H9 (cell line): Measurements from ENCODE around the gene E2F7. TPM values are rescaled to one million over a fixed set of nuclear protein-coding genes. Genes with fewer than 3 reads are reported as not detected.
"Not testable (repeated sequence)": the region's sequence is repeated elsewhere in the genome, so short reads cannot be mapped to it uniquely, and the experiment has no call there.

Source experiments
- DNase-seq: peaks from one replicate; pipeline ENCODE4 v3.0.0-alpha.2; 2017
- H2AFZ ChIP-seq: one replicate; pipeline ENCODE4 v1.6.1; 2013; ENCODE audit warnings: mild to moderate bottlenecking, low read length, control low read depth, moderate library complexity
- H2AK5ac ChIP-seq: 2 replicates; pipeline ENCODE4 v1.6.1; 2013; ENCODE audit warnings: low read length, control low read depth, mixed read lengths; ENCODE audit not compliant: insufficient read length
- H2BK120ac ChIP-seq: one replicate; pipeline ENCODE4 v1.6.1; 2013; ENCODE audit warnings: low read depth, mild to moderate bottlenecking, low read length, control low read depth, inconsistent platforms; ENCODE audit not compliant: poor library complexity, severe bottlenecking
- H2BK12ac ChIP-seq: 2 replicates; pipeline ENCODE4 v1.6.1; 2013; ENCODE audit warnings: low read length, control low read depth, mixed read lengths, low read depth; ENCODE audit not compliant: insufficient read length
- H2BK15ac ChIP-seq: 2 replicates; pipeline ENCODE4 v1.6.1; 2013; ENCODE audit warnings: low read depth, low read length, control low read depth
- H2BK20ac ChIP-seq: one replicate; pipeline ENCODE4 v1.6.1; 2013; ENCODE audit warnings: low read depth, mild to moderate bottlenecking, low read length, control low read depth, inconsistent platforms; ENCODE audit not compliant: poor library complexity, severe bottlenecking
- H2BK5ac ChIP-seq: 2 replicates; pipeline ENCODE4 v1.6.1; 2013; ENCODE audit warnings: low read length, control low read depth, mixed read lengths; ENCODE audit not compliant: insufficient read length
- H3K14ac ChIP-seq: 2 replicates; pipeline ENCODE4 v1.6.1; 2013; ENCODE audit warnings: low read length, control low read depth; ENCODE audit not compliant: insufficient read depth
- H3K18ac ChIP-seq: 2 replicates; pipeline ENCODE4 v1.6.1; 2013; ENCODE audit warnings: low read depth, mild to moderate bottlenecking, mixed read lengths, low read length, control low read depth; ENCODE audit not compliant: insufficient read length
- H3K23ac ChIP-seq: 2 replicates; pipeline ENCODE4 v1.6.1; 2013; ENCODE audit warnings: low read length, control low read depth, mixed read lengths, low read depth; ENCODE audit not compliant: insufficient read length
- H3K23me2 ChIP-seq: 2 replicates; pipeline ENCODE4 v1.6.1; 2013; ENCODE audit warnings: low read depth, mild to moderate bottlenecking, mixed read lengths, low read length, control low read depth; ENCODE audit not compliant: insufficient read length, poor library complexity, severe bottlenecking
- H3K27ac ChIP-seq: 2 replicates; pipeline ENCODE4 v1.5.1; 2013; ENCODE audit warnings: low read length, control low read depth, mixed read lengths, low read depth; ENCODE audit not compliant: insufficient read length
- H3K27me3 ChIP-seq: 2 replicates; pipeline ENCODE4 v1.6.1; 2013; ENCODE audit warnings: low read length, control low read depth, inconsistent platforms; ENCODE audit not compliant: insufficient read depth
- H3K4ac ChIP-seq: 2 replicates; pipeline ENCODE4 v1.6.1; 2013; ENCODE audit warnings: low read depth, mild to moderate bottlenecking, control low read depth, inconsistent platforms, low read length, moderate library complexity
- H3K4me1 ChIP-seq: 2 replicates; pipeline ENCODE4 v1.6.1; 2013; ENCODE audit warnings: low read length, control low read depth, inconsistent platforms; ENCODE audit not compliant: insufficient read depth
- H3K4me2 ChIP-seq: 2 replicates; pipeline ENCODE4 v1.6.1; 2013; ENCODE audit warnings: low read length, control low read depth, mixed read lengths; ENCODE audit not compliant: insufficient read length, insufficient read depth
- H3K56ac ChIP-seq: 2 replicates; pipeline ENCODE4 v1.6.1; 2013; ENCODE audit warnings: low read depth, mild to moderate bottlenecking, mixed read lengths, low read length, control low read depth; ENCODE audit not compliant: insufficient read length
- H3K79me1 ChIP-seq: 2 replicates; pipeline ENCODE4 v1.6.1; 2013; ENCODE audit warnings: low read depth, mild to moderate bottlenecking, moderate library complexity, low read length, control low read depth, inconsistent platforms; ENCODE audit not compliant: insufficient read depth, poor library complexity, severe bottlenecking
- H3K79me2 ChIP-seq: 2 replicates; pipeline ENCODE4 v1.6.1; 2013; ENCODE audit warnings: low read length, control low read depth, inconsistent platforms; ENCODE audit not compliant: insufficient read depth
- H3K9ac ChIP-seq: 2 replicates; pipeline ENCODE4 v1.6.1; 2013; ENCODE audit warnings: low read length, control low read depth, mixed read lengths; ENCODE audit not compliant: insufficient read length; ENCODE audit errors: extremely low read depth
- H3K9me3 ChIP-seq: one replicate; pipeline ENCODE4 v1.6.1; 2013; ENCODE audit warnings: low read depth, low read length, inconsistent platforms; ENCODE audit not compliant: control insufficient read depth
- H3T11ph ChIP-seq: one replicate; pipeline ENCODE4 v1.6.1; 2013; ENCODE audit warnings: mild to moderate bottlenecking, low read length, control low read depth, inconsistent platforms
- H4K20me1 ChIP-seq: one replicate; pipeline ENCODE4 v1.6.1; 2013; ENCODE audit not compliant: control insufficient read depth, insufficient read length, insufficient read depth
- H4K5ac ChIP-seq: 2 replicates; pipeline ENCODE4 v1.6.1; 2013; ENCODE audit warnings: low read depth, mild to moderate bottlenecking, mixed read lengths, low read length, control low read depth; ENCODE audit not compliant: insufficient read length
- H4K8ac ChIP-seq: replicated peaks from 2 replicates; pipeline ENCODE4 v1.6.1; 2013; ENCODE audit warnings: low read length, control low read depth, mixed read lengths, low read depth; ENCODE audit not compliant: insufficient read length
- H4K91ac ChIP-seq: 2 replicates; pipeline ENCODE4 v1.6.1; 2013; ENCODE audit warnings: low read depth, mild to moderate bottlenecking, moderate library complexity, mixed read lengths, low read length, control low read depth; ENCODE audit not compliant: insufficient read length
- H3K27ac Mint-ChIP-seq, 3 experiments: 2 replicates in 2 of 3; 3 replicates in 1 of 3; pipeline ENCODE4 v1.8.0; 2020 to 2021; ENCODE audit warnings: mixed read lengths in 3 of 3, mild to moderate bottlenecking in 1 of 3, moderate library complexity in 1 of 3
- H3K27me3 Mint-ChIP-seq: 2 replicates; pipeline ENCODE4 v1.8.0; 2021; ENCODE audit warnings: low read depth, mild to moderate bottlenecking, moderate library complexity, mixed read lengths
- H3K36me3 Mint-ChIP-seq, 3 experiments: 2 replicates in 2 of 3; 3 replicates in 1 of 3; pipeline ENCODE4 v1.8.0; 2020 to 2021; ENCODE audit warnings: low read depth in 3 of 3, mixed read lengths in 3 of 3; ENCODE audit not compliant: insufficient read depth in 1 of 3
- H3K4me1 Mint-ChIP-seq, 2 experiments: 2 replicates each; pipeline ENCODE4 v1.8.0; 2020; ENCODE audit warnings: mixed read lengths in 2 of 2
- H3K4me3 Mint-ChIP-seq, 2 experiments: 2 replicates in 1 of 2; 3 replicates in 1 of 2; pipeline ENCODE4 v1.8.0; 2020 to 2021; ENCODE audit warnings: mild to moderate bottlenecking in 2 of 2, mixed read lengths in 2 of 2, moderate library complexity in 1 of 2
- H3K9me3 Mint-ChIP-seq, 2 experiments: 2 replicates in 1 of 2; 3 replicates in 1 of 2; pipeline ENCODE4 v1.8.0; 2020; ENCODE audit warnings: mild to moderate bottlenecking in 2 of 2, mixed read lengths in 2 of 2, moderate library complexity in 1 of 2
- CTCF ChIP-seq: fragments of 200-600 bp; sonication (generic); conservative IDR thresholded peaks from 3 replicates; pipeline ENCODE4 v1.8.0; 2021; ENCODE audit warnings: antibody characterized with exemption, mild to moderate bottlenecking
- WGBS: extraction: QIAGEN DNeasy Blood & Tissue Kit; methylation state at CpG from one replicate; pipeline ENCODE4 v1.1.7; 2013; ENCODE audit warnings: missing lambda C conversion rate, low lambda C conversion rate, mixed read lengths; ENCODE audit not compliant: insufficient read length; ENCODE audit errors: extremely low coverage; 5-methylcytosine and 5-hydroxymethylcytosine counted together
- total RNA-seq: library from RNA; stranded (reverse); gene quantifications from 2 replicates; pipeline ENCODE4 v1.2.1, GENCODE V29; 2021

The E2F7 gene
- total RNA-seq, 1 experiment from 2014 or later: 24.5 TPM

- Histone ChIP-seq H3K4me2 (no peak overlapping the region), H3K4me1 (no peaks in the 10 kb centered on the region), H3K79me2 (no peaks in the 10 kb centered on the region), H3K9ac (no peak overlapping the region), H4K5ac (no peak overlapping the region), H3K14ac (no peak overlapping the region), H2BK120ac (no peak overlapping the region), H3K27ac (no peak overlapping the region), H3K18ac (no peak overlapping the region), H2AK5ac (no peak overlapping the region), H3K56ac (no peak overlapping the region), H3K4ac (no peak overlapping the region), H4K91ac (no peak overlapping the region), H2BK20ac (no peak overlapping the region), H4K20me1 (no peaks in the 10 kb centered on the region), H2BK15ac (no peak overlapping the region), H3K9me3 (no peaks in the 10 kb centered on the region), H3K23me2 (no peaks in the 10 kb centered on the region), H3K23ac (no peak overlapping the region), H4K8ac (no peak overlapping the region), H2BK5ac (no peak overlapping the region), H3K27me3 (no peaks in the 10 kb centered on the region), H3T11ph (no peak overlapping the region), H2AFZ (no peak overlapping the region), H2BK12ac (no peak overlapping the region), H3K79me1 (no peaks in the 10 kb centered on the region)
- no peaks in the 10 kb centered on the region; the same call in 1 of the 2 replicates for H3K27me3 Mint-ChIP-seq
- H3K4me3 Mint-ChIP-seq: no peak overlapping the region
- no peak for DNase-seq
- TF ChIP-seq CTCF: no peak
- no peaks in the 10 kb centered on the region for H3K36me3 Mint-ChIP-seq
- no CpG with 5 or more reads among the region's 1 CpG for WGBS
- H3K4me1 Mint-ChIP-seq: no peaks in the 10 kb centered on the region
- H3K27ac Mint-ChIP-seq: no peak overlapping the region
- no peaks in the 10 kb centered on the region for H3K9me3 Mint-ChIP-seq
These were observed 11.5 kb upstream of the E2F7 start for GRCh38 chr12:77076886-77077285.

DNA sequence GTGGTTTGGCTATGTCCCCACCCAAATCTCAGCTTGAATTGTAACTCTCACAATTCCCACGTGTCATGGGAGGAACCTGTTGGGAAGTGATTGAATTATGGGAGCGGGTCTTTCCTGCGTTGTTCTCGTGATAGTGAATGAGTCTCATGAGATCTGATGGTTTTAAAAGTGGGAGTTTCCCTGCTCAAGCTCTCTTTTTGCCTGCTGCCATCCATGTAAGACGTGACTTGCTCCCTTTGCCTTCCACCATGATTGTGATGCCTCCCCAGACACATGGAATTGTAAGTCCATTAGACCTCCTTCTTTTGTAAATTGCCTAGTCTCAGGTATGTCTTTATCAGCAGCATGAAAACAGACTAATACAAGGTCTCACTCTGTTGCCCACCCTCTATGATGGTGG is 8.5 kb upstream of the E2F7 start:
- H3K4me2 ChIP-seq, H3K27me3 ChIP-seq, H3K79me2 ChIP-seq, H2BK120ac ChIP-seq, H2BK5ac ChIP-seq, H3K79me1 ChIP-seq, H3K23me2 ChIP-seq, H3K4me3 Mint-ChIP-seq, H3K4me1 Mint-ChIP-seq, H3K27ac ChIP-seq, H3K14ac ChIP-seq, H3K23ac ChIP-seq, H3K4me1 ChIP-seq, H3K36me3 Mint-ChIP-seq, H3K27ac Mint-ChIP-seq, H4K20me1 ChIP-seq, H3T11ph ChIP-seq, H2AFZ ChIP-seq, H3K9me3 ChIP-seq, H3K56ac ChIP-seq, H3K27me3 Mint-ChIP-seq, H3K9ac ChIP-seq, H2AK5ac ChIP-seq, DNase-seq, H3K18ac ChIP-seq, H2BK12ac ChIP-seq, H3K9me3 Mint-ChIP-seq, H4K5ac ChIP-seq, H2BK15ac ChIP-seq, H3K4ac ChIP-seq, H4K91ac ChIP-seq, H2BK20ac ChIP-seq, H4K8ac ChIP-seq: not testable (repeated sequence)
- no CpG with 5 or more reads among the region's 5 CpGs for WGBS
